NCI-H446 (cell line): ENCODE data around the gene AJAP1.
"Not testable (repeated sequence)": the region's sequence is repeated elsewhere in the genome, so short reads cannot be mapped to it uniquely, and the experiment has no call there.

Experiments
- DNase-seq, 2 experiments: peaks; one replicate each; lab custom pipeline; 2025; lab: John Stamatoyannopoulos, UW

The AJAP1 gene

DNA sequence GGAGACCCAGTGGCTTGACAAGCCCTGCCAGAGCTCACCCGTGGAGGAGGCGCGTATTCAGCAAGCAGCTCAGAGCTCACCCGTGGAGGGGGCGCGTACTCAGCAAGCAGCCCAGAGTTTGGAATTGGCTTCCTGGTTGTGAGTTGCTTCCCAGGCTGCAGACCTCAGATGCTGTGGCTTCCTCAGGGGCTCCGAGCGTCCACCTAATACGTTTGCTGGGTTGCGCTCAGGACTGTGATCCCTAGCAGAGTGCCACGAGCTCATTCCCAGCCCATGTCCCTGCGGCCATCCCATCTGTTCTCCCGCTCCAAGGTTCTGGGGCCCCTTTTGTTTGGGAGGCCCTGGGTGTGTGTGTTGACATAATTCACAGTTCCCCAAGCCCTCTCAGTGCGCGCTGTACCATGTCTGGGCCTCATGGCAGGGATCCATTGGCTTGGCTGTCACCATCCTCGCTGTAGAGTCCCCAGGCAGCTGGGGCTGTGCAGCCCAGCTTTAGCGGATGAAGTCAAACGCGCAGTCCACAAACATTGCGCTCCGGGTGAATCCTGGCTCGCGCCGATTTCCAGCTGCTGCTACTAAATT lies 3.6 kb downstream of the AJAP1 start:
- DNase-seq = no peak

DNA sequence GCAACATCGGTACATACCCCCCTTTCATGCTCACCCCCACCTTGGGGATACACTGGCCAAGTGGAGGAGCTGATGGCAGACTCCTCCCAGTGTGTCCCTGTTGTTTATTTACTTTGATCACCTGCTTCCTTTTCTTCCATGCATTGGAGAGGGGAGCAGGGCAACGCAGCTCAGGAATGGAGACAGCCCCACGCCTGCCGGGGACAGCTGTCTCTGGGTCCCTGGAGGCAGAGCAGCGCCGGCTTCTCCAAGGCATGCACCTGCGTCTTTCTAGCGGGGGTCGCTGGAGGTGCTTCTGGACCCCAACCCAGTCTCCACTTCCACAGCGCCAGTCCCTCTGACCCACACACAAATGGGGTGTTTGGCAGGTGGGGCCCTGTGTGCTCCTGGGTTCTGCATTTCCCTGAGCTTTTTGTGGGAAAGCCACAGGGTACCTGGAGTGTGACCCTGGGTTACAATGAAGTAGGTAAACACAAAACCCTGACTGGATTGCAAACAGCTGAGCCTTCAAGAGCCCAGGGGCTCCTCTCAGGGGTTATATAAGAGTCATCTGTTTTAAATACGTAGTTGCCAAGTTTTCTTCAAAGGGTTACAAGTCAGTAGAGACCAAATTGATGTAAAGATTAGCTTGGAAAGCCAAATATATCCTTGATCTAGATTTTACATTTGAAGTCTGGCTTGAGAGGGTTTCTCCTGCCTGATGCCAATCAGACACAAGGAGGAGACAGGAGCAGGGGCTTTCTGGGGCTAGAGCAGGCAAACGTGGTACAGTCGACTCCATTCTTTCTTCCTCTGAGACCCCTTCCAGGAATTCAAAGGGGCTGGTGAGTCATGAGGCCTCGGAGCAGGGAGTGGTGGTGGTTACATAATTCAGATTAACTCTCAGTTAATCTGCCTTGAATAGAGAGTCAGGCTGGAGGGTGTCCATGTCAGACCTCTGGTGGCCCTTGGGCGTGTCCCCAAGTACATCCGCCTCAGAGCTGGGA lies 4.5 kb downstream of the AJAP1 start:
- DNase-seq = no peak

DNA sequence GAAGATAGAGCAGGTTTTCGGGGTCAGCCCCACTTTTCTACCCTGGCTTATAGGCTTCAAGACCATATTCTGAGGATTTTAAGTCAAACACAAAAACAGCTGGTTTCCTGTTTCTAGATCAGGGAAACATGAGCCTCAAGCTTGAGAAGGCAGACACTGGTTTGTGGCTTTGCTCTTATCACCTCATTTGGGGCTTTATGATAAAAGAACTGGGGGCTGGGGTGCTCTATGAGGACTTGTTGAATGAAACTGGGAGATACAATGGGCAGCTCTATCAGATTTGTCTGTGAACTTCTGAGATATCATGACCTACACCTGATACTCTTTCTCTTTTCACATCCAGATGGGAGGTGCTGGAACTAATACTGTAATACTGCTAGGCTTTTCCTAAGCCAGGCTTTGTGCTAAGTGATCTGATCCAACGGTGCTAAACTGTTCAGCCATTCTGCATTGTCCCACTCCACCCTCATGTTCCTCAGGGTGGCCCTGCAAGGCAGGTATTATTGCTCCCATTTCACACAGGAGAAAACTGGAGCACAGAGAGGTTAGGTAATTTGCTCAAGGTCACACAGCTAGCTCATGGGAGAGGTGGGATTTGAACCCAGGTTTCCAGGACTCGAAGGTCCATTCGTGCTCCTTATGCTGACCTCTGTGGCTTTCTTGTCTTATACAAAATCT lies 6.6 kb downstream of the AJAP1 start:
- DNase-seq = no peak

DNA sequence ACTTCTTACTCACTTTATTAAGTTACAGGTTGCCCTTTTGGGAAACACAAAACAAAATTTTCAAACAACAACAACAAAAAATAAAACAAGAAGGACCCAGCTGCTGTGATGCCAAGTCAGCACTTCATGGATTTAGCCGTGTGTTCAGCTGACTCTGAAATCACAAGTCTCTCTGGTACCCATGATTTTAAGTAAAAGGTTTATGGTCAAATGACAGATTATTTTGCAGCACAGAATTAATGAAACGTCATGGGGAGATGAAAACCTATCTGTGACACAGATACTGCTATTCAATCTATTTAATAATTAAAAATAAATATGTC lies 7.1 kb downstream of the AJAP1 start:
- DNase-seq = no peak

DNA sequence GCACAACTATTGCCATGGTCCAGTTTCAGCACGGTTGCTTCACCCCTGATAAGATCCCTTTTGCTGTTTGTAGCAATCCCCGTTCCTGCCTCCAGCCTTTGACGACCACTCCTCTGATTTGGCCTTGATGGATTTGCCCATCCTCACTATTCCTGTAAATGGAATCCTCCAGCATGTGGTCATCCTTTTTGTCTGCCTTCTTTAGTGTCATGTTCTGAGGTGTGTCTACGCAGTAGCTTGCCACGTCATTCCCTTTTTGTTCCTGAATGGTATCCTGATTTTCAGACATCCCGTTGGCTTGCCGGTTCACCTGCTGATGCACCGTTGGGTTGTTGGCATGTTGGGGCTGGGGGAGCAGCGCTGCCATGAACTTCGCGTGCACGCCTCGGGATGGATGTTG lies 7.8 kb downstream of the AJAP1 start:
- DNase-seq = no peak

DNA sequence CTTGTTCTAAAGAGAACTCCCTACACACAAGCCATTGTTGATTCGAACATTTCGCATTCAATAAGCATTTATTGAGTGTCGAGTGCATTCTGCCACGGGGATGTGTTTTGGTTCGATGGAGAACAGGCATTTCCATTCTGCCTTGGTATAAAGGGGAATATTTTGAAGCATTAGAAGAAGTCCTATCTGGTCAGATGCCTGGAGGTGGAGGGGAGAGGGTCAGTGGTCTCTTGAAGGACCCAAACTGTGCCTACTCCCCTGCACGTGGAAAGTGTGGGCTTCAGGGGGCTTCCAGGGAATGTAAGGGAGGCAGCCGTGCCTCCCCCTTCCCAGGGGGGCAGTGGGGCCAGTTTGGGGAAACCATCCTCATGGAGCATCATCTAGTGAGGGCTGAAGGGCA lies 8.3 kb downstream of the AJAP1 start:
- no peak for DNase-seq

DNA sequence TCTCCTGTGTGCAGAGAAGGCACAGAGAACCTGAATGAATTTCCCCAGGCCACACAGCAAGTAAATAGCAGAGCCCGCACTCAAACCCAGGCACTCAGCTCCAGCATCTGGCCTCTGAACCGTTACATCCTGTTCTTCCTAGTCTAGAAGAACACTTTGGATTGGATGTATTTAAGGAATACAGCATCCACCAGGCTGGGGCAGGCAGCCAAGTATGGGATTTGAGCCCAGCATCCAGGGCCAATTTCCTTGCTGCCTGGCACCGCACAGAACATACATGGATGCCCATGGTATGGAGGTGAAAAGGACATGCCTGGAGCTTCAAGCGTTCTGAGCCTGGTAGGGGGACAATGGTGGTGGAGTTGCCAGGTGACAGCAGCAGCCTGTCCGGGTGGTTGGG lies 9.7 kb downstream of the AJAP1 start:
- DNase-seq = no peak

DNA sequence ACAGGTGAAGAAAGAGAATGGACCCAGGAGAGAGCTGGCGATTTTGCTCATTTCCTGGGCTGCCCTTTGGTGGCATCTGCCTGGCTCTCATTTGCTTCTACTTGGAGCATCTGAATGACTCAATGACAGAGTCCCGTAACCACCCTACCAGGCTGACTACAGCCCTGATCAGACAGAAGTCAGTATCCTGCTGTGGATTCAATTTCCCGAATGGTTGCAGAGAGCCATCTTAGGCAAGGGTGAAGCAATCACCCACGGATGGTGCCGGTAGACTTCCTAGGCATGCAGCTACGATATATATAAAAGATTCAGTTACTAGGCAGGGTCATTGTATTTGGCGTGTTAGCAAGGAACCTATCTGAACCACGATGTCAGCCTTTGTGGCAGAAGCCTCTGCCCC lies 10.2 kb downstream of the AJAP1 start:
- DNase-seq = no peak

DNA sequence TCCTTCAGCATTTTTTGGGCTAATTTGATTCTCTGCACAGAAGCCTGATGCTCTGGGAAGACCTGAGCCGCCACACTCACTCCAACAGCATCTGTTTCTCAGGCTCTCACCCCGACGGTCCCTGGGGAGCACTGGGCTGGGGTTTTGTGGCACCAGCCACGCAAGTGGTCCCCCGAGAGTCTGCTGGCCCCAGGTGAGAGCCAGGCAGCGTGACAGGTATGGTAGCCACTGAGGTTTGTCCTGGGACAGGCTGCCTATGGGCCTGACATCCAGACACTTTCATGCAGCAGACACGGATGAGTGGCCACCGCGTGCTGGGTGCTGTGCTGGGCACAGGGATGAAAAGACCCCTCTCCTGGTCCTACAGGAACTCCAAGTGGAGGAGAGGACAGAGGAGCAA lies 11.0 kb downstream of the AJAP1 start:
- no peak for DNase-seq

DNA sequence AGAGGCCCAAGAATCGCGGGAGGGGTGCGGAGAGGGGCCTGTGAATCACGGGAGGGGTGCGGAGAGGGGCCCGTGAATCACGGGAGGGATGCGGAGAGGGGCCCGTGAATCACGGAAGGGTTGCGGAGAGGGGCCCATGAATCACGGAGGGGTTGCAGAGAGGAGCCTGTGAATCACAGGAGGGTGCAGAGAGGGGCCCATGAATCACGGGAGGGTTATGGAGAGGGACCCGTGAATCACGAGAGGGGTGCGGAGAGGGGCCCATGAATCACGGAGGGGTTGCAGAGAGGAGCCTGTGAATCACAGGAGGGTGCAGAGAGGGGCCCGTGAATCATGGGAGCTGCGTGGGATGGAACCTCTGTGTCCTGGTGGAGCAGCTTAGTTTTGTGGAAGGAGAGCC lies 12.3 kb downstream of the AJAP1 start:
- DNase-seq = not testable (repeated sequence)

DNA sequence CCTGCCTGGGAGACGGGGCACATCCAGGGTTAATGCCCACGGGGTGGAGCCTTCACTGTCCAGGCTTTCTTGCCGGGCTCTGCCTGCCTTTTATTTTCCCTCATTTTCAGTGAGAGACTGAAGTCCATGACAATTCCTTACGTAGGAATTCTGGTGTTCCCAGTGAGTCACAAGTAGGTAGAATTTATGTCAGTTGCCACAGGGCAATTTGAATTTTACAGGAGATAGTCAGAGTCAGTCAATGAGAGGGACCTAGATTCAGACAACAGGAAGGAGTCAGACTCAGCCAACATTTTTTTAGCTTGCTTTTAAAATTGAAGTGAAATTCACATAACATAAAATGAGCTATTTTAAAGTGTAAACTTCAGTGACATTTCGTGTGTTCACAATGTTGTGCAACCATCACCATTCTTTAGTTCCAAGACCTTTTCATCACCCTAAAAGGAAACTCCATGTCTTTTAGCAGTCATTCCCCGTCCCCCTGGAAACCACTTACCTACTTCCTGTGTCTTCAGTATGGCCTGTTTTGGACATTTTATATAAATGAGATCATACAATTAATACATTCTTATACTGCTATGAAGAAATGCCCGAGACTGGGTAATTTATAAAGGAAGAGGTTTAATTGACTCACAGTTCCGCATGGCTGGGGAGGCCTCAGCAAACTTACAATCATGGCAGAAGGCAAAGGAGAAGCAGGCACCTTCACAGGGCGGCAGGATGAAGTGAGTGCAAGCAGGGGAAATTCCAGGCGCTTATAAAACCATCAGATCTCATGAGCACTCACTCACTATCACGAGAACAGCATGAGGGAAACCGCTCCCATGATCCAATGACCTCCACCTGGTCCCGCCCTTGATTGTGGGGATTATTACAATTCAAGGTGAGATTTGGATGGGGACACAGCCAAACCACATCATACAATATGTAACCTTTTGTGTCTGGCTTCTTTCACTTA lies 14.6 kb downstream of the AJAP1 start:
- DNase-seq = no peak

DNA sequence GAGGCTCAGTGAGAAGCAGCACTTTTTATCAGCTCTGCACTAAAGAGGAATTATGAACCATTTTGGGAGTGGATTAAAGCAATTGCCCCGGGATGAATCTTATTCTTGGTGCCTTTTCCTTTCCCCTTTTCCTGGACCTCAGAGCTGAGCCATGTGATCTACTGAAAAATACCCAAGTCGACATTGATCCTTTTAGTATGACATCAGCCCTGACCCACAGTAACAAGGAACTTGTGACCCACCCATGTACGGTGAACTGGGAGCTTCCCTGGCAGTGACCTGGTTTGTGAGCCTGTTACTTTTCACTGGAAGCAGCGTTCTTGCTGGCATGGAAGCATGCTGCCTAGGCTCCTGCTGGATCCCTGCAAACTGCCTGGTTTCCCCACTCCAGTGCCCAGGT lies 15.9 kb downstream of the AJAP1 start:
- DNase-seq = no peak

DNA sequence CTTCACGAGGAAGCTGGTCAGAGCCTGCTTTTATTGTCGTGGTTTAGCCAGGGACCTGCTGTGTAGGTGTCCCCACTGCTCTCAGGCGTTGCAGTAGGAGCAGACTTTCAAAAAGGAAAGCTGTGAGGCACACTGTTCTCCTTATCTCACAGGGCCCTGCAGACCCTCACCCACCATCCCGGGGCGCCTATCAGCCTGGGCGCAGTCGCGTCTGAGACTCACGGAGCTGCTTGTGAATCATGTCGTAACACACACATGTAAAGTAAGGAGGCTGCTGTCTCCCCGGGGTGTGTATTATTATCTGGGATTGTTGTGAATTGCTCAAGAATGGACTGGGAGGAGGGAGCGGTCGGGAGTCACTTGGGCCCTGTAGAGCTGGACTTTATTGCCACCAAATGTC lies 17.4 kb downstream of the AJAP1 start:
- no peak for DNase-seq

DNA sequence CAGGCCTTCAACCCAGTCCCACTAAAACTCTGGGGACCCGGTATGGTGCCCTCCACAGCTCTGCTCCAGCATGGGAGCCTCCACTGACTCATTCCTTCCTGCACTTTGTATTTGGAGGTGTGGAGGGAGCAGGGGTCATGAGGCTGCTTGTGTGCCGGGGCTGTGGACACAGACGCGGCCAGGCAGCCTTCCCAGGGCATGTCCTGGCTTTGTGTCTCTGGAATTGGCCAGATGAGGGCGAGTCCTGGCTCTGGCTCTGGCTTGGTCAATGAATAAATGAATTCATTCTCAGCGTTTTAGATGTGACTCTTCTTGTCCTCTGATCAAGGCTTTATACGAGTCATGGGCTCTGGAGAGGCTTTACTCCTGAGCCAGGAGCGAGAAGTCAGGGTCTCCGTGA lies 19.1 kb downstream of the AJAP1 start:
- DNase-seq = no peak

DNA sequence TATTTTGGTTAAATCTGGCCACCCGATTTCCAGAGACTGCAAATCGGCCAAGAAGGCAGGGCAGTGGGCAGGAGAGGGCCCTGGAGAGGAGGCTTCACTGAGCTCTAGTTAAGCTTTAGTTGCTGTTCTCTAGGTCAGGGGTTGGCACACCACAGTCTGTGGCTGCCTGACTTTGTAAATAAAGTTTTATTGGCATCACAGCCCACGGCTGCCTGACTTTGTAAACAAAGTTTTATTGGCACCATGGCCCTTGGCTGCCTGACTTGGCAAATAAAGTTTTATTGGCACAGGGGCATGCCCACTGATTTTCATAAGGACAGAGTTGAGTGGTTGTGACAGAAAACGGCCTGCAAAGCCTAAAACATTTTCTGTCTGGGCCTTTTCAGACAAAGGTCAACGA lies 19.7 kb downstream of the AJAP1 start:
- no peak for DNase-seq

DNA sequence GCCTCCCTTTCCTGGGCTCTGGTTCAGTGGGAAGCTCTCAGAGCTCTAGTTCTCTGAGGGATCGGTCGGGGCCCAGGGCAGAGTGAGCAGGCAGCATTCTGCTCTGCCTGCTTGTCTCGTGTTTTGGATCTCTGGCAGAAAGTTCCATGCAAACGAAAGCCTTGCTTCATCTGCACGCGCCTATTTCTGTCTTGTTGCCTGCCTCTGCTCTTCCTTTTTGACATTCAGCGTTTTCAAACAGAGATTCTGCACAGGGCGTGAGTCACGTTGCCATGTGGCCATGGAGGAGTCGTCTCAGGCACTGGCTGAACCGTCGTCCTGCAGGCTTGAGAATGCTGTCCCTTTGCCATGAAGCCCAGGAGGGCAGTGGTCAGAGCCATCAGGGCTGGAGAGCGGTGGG lies 20.3 kb downstream of the AJAP1 start:
- no peak for DNase-seq

DNA sequence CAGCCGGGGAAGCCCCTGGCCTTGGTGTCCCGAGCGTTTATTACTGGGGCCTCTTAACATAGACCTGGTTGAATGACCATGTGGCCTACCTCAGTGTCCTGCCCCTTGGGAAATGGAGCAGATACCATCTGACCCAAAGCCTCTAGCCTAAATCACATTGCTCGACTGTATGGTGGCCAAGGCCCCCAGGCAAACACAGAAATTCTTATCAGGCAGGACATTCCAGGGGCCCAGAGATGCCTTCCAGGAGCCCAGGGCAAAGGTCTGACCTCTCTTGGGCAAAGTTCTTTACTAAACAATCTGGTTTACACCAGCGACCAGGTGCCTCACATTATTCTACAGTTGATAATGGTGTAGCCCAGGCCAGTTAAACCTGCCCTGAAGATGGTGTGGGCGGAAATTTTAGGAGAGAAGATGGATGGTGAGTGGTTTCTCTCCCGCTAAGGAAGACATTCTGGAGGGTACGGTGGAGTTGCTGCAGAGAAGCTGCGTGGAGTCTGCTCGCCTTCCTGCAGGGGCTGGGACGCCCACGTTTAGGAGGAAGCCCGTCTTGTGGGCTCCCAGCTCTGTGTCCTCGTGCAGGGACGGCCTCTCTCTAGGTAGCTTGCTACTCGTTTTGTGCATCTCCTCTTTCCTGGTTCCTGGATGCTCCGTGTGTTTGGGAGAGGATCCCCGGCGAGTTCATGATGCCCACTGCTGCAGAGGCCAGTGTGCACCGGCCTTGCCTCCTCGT lies 21.2 kb downstream of the AJAP1 start:
- no peak for DNase-seq

DNA sequence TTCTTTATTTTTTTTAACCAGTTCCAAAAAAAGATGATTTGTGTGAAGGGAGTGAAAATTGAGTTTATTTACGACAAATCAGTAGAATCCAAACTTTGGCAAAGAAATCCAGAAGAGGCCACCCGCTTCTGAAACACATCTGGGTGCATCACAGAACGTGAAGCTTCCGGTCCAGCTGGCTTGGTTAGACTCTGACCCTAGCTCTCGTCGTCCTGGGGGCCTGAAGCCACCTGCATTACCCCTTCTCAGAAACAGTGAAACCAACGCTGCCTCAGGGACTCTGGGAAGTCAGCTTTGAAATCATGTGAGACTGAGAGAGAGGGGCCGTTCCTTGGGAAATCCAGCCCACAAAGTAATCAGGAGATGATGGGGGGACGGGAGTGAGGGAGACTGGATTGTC lies 21.8 kb downstream of the AJAP1 start:
- no peak for DNase-seq

DNA sequence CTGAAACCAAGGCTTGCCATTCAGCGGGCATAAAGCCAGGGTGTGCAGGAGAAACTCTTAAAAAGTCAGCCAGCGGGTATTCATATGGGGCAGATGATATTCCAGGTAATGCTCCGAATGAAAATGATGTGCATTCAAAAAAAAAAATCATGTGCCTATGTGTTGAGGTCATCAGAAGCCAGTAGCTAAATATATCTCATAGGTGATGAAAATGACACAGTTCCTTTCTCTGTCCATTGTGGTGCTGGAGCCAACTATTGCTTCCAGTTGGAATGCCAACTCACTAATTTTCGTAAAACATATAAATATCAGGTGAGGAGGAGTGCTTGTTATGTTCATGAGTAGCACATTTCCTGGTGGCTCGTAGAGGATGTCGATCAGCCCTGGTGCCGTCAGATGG lies 23.2 kb downstream of the AJAP1 start:
- no peak for DNase-seq

DNA sequence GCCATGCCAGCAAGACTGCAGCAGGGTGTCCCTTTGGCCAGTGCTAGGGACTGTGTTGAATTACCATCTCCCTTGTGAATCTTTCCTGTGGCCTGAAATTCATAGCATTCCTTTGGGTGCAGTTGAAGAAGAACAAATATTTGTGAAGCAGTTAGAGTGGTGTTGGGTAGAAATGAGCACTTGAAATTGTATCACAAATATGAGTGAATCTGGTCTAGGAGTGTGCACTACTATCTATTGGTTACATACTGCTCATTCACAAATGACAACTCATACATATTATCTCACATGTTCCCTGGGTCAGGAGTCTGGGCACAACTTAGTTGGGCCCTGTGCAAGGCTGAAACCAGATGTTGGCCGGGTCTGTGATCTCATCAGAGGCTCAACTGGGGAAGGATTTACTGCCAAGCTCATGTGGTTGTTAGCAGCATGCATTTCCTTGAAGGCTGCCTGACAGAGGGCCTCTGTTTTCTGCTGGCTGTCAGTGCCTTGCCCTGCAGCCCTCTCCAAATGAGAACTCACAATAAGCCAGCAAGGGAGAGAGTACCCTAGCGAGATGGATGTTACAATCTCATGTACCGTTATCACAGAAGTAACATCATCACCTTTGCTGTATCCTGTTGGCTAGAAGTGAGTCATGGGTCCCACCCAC lies 23.8 kb downstream of the AJAP1 start:
- no peak for DNase-seq

DNA sequence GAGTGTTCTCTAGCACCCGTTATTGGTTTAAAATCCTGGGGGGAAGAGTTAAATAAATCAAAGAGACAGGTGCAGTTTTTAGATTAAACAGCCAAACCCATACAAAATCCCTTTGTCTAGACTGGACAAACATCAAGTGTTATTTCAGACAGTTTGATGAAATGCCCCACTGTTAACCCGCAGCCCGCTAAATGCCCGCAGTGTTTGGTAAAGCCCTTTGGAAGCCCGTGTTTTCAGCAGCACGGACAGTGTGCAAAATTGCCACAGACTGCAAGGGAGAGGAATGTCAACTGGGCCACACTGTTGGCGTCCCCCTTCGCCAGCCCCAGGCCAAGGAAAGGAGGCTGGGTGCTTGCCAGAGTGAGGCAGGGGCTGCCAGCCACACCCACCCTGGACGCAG lies 26.6 kb downstream of the AJAP1 start:
- DNase-seq = no peak
